Suppressor macrophage treated with lipopolysaccharide for 1 hour (primary cell): ENCODE data around the gene FARP1.

Source experiments
- DNase-seq, 3 donors: peaks; one replicate each; pipeline ENCODE4 v3.0.0-alpha.2; 2020 to 2022

Gene FARP1

DNA sequence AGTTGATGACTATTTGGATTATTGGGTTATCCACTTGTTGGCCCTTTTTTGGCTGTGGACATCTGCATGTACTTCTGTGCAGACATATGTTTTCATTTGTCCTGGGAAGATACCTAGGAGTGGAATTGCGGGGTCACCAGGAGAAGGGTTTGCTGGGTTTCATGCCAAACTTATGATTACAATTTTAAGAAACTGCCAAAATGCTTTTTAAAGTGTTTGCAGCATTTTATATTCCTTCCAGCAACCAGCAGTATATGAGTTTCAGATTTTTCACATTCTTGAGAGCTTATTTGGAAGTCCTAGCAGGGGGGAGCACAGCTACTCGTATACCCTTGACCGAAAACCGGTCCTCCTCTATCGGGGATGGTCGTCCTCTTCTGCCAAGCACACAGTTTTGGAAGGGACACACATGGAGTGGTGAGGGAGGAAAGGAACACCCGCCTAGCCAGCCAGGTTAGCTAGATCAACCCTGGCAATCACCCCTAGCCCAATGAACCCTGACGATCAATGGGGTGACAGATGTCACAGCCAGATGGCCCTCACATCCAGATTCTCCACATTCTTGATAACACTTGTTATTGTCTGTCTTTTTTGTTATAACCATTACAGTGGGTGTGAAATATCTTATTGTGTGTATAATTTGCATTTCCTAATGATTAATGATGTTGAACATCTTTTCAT is 60.9 kb downstream of the FARP1 start:
- no peak for DNase-seq

DNA sequence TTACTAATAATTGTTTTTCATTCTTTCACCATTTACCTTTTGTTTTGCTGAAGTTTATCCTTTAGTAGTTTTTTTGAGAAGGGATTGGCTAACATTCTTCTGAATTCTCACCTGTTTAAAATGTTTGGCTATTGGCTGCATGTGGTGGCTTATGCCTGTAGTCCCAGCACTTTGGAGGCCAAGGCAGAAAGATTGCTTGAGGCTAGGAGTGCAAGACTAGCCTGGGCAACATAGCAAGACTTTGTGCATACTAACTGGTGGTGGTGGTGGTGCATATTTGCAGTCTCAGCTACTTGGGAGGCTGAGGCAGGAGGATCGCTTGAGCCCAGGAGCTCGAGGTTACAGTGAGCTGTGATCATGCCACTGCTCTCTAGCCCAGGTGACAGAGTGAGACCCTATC is 61.7 kb downstream of the FARP1 start:
- no peak for DNase-seq

DNA sequence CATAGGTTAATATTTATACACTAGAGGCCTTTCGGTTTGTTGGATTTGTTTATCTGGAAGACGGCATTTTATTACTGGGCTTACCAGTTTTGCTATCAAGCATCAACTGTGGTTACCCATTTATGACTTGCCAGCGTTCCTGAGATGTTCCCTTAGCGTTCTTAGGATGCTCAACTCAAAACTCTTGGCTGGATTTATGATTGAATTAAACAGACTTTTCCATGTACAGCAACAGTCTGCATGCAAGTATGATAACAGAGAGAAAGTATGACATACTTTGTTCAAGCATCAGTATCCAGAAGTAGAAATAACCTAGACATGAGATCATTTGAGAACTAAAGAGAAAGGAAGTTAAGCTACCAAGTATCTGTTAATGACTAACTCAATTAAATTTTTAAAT is 64.1 kb downstream of the FARP1 start:
- no peak for DNase-seq

DNA sequence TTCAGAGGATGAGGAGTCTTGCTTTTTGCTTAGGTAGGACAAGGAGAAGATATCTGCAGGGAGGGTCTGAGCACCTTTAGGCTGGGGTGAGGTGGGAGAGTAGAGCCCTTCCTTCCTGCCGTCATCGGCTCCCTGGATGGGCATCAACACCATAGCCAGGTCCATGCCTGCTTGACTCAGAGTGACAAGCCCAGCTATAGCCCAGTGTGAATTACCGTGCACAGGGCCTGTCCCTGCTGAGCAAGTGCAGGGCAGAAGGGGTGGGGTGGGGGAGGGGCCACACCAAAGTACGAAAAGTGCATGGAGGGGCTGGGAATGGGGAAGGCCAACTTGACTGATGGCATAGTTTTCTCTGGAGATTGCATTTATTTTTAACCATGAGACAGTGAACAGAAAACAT is 64.5 kb downstream of the FARP1 start:
- no peak for DNase-seq

DNA sequence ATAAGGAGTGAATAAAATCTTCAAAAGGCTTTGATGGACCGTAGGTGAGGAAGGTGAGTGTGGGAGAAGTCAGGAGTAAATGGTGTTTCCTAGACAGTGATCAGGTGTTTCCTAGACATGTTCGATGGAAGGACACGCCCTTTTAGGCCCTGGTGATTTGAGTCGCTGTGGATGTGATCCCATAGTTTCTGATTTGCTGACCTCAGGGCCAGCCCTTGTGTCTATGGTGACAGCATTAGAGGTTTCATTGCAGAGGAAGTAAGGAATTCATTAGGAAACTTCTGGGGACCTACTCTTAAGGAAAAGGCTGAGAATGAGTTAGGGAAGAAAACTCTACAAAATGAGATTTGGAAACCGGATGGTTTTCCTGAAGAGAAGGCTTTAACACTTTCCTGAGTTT is 65.7 kb downstream of the FARP1 start:
- DNase-seq = no peak

DNA sequence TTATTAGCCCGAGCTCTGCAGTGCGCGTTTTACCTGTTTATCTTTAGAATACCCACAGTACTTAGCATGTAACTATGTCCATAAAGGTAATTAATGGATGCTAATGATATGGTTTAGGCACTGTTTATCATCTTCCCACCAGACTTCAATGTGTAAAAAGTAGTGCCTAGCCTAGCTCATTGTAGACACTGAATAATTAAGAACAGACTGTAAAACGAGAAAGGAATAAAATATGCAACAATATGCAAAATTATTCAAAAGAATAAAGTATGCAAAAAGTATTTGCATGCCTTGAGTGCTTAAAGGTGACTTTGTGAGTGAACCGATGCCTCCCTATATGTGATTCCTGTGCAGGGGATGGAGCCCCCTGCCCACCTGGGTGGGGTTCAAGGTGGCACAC is 69.9 kb downstream of the FARP1 start:
- DNase-seq = no peak

DNA sequence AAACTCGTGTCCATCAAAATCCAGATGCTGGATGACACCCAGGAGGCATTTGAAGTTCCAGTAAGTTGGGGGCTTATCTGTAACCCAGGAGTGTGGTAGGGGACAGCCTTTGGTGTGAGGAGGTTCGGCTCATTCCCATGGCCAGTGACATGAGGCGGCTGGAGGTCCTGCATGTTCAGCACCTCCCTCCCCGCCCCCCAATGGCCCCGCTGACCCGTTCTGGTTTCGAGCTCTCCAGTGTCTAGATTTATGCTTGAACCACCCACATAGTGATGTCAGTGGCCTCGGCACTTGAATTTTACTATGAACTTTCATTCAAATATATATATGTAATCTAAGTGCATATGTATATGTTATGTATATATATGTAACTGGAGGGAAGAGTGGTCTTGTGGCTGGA is 70.5 kb downstream of the FARP1 start:
- no peak for DNase-seq

DNA sequence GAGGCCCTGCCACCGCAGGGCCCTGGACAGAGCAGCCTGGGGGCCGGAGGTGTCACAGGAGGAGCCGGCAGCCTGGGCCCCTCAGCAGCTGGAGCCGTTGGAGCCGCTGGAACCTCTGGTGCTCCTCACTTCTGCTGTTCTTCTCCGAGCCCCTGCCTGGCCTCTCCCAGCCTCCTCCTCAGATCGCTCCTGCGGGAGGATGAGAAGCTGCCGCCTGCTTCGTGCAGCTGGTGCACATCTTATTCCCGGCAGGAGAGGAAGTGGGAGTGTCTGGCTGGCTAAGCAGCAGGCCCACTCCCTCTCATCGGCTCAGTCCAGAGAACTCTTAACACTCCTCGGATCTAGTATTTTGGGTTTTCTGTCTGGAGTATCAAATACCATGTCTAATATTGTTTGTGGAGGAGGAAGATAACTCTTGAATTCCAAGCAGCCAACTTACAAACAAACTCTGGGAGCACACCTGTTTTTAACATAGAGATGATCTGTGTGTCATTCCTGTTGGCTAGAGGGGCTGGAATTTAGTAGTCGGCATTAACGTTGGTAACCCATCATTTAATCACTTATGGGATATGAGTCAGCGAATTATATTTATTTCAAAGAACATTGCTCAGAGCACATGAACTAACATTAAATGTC is 71.2 kb downstream of the FARP1 start:
- no peak for DNase-seq

DNA sequence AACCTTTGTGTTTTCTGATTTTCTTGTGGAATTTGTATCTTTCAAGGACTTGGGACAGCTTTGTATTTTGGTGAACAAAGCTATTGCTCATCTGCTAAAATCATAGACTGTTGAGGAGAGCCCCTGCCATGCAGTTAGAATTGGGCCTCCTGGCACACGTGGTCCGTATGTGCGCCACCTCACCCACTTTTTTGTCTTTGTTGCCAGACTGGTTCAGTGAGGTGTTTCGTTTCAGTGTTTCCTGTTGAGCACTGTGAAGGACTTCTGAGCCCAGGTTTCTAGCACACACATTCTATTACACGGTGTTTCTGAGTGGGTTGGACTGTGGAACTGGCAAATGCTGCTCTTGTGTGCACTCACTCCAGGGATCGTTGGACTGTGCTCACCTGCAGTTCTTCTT is 71.8 kb downstream of the FARP1 start:
- no peak for DNase-seq

DNA sequence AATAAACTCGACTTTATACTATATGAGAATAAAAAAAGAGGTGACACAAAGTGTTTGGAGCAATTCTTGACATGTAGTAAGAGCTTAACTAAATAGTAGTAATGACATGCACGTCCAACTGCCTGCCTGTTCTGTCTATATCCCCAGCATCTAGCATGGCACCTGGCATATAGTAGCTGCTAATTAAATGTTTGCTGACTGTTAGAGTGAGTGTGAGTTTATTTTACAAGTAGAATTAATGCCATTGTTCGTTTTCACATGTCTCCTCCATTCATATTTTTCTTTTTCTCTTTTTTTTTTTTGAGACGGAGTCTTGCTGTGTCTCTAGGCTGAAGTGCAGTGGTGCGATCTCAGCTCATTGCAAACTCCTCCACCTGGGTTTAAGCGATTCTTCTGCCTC is 72.6 kb downstream of the FARP1 start:
- no peak for DNase-seq

DNA sequence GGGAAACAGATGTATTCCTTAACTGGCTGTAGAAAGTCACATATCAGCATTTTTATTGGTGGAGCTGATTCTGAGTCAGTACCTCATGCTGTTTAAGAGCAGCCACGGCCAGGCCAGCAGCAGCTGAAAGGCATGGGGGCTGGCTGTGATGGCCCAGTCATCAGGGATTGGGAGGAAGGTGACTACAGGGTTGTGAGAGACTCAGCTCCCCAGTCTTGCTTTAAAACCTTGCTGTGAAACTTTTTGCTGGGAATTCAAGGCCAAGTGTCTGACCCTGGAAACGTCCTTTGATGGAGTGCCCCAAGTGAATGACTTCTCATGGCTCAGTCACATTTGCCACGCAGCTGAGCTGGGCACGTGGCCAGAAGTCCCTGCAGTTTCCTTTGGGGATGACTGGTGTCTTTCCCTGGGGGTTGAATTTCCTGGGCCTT is 73.3 kb downstream of the FARP1 start:
- no peak for DNase-seq

DNA sequence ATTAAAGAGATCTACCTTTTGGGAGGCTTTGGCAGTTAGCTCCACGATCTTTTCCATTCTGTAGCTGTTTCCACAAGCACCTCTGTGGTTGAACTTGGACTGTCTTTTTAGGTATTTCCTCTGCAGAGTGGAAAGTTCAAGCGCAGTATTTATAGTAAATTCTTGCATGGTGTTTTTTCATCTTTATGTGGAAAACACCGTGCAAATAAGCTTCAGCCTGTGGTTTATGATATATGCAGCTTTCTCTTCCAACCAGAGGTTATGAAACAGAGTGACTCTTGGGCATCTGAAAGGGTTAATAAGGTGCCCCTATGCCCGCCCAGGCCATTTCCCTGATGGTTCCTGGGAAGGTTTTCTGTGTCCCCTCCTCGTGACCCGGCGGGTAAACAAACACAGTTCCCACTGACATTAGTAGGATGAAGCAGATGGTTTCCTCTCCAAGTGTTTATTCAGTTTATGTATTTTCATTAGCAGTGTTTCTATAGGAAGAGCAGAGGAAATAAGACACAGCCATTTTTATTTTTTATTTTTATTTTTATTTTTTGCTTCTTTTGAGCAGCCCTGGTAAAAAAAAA is 73.9 kb downstream of the FARP1 start:
- DNase-seq = no peak

DNA sequence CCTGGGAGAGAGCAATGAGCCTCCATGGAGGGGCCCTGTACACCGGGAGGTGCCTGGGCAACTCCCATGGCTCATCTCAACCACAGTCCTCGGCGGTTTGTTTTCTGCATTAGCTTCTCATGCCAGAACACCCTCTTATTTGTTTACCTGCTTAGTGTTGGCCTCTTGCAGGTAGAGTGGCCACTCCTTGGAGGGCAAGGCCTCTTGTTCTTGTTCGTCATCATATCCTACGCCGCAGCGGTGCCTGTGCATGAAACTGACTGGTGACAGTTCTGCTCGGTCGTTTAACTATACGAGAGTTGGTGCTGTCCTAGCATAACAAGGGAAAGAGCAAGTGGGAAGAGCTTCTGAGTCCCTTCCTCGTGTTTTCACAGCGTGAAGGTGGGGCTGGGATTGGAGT is 74.7 kb downstream of the FARP1 start:
- no peak for DNase-seq

DNA sequence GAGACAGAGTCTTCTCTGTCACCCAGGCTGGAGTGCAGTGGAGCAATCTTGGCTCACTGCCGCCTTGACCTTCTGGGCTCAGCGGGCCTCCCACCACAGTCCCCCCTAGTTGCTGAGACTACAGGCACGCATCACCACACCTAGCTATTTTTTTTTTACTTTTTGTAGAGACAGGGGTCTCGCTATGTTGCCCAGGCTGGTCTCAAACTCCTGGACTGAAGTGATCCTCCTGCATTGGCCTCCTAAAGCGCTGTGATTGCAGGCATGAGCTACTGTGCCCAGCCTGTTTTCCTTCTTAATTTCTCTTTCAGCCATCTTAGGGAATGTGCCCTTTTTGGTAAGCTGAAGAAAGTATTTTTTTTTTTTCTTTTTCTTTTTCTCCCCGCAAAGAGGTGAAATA is 76.8 kb downstream of the FARP1 start:
- no peak for DNase-seq

DNA sequence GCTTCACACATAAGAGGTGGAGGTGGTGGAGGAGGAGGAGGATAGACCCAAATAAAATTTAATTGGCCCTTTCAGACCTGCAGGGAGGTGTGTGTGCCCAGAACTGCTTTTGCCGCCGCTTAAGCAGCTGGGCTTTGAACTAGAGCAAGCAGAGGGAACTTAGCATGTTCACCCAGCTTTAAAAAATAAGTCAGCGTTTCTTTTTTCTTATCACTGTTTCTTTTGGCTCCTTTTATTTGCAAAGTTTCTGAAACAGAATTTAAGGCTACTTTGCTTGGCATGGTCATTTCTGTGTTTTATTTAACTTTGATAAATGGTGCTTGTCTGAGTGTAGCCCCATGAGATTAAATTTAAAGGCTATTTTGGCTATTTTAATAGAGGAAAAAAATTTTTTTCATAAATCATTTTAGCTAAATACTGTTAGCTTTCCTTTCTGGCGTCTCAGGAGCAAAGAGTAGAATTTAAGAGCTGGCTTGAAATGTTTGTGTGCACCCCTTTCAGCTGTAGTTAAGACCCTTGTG is 77.4 kb downstream of the FARP1 start:
- DNase-seq = no peak

DNA sequence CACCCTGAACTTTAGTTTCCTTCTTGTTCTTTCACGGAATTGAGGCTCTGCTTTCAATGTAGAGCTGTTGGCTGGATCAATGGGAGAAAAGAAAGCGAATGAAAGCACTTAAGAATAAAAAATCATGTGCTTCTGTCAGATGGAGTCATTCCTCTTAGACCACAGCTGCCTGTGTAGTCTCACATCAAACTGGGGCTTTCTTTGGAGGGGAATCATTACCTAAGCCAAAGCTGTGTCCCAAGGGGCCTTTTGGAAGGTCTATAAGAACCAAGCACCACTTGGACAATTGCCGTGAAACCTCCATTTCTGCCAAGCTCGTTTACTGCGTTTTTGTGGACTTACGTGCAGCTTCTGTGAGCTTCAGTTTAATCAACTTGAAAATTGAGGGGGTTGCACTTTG is 78.3 kb downstream of the FARP1 start:
- DNase-seq = no peak

DNA sequence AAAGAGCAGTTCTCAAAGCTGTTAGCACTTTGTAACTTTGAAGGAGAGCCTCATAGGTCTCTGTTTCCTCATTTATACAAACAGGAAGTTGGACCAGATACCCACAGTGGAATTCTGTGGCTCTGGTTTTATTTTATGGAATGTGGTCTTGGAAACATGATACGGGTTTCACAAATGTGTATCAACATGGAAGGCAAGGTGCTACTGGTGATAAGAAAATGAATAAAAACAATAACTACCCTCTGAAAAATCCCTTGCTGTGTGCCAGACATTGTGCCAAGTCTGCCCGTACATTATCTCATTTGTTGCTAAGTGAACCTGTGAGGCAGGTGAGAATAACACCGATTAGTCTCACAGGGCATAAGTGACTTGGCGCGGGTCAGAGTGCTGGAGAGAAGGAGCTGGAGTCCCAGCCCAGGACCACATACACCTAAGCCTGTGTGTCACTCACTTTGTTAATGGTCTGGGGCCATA is 79.2 kb downstream of the FARP1 start:
- no peak for DNase-seq

DNA sequence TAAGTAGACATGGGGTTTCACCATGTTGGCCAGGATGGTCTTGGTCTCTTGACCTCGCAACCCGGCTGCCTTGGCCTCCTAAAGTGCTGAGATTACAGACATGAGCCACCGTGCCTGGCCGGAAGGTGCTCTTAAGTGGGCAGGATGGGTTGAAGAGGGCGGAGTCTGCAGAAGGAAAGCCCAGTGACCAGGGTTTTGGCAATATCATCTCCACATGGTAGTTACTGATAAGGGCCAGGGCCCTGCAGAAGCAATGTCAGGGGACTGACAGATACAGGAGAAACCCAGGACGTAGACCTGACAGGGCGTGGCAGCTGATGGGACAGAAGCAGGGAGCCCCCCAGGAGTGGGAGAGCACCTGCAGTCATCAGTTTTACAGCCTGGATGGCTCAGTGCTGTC is 79.9 kb downstream of the FARP1 start:
- DNase-seq = no peak

DNA sequence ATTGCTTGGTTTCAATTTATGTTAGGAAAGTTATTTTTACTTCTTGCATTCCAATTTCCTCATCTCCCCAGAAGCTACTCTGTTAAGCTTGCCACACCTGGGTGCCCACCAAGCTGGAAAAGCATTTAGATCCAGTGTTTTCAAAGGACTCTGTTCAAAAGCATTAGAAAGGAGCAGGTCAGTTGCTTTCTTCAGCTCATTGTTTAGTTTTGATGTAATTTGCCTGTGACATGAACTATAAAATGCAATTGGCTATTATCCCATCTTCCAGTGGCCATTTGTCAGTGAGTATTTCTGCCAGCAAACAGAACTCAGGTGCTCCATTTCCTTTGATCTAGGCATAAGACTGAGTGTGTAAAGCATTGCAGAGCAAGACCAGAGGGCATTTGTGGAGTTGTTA is 80.8 kb downstream of the FARP1 start:
- DNase-seq = no peak

DNA sequence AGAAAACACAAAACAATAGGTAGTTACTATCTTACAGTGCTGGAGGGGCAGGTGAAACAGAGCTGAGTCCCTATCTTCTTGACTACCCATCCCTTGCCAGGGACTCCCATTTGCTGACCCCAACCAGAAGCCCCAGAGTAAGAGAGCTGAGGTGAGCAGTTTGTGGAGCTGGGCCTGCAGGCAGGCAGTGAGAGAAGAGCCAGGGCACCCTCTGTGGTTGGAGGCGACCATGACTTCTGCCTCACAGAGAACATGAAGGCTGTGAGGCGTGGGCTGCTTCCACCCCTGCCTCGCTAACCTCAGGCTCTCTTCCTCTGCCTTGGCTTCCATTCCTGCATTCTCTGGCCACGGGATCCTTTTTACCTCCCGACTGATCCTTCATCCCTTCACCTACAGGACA is 81.7 kb downstream of the FARP1 start:
- no peak for DNase-seq

DNA sequence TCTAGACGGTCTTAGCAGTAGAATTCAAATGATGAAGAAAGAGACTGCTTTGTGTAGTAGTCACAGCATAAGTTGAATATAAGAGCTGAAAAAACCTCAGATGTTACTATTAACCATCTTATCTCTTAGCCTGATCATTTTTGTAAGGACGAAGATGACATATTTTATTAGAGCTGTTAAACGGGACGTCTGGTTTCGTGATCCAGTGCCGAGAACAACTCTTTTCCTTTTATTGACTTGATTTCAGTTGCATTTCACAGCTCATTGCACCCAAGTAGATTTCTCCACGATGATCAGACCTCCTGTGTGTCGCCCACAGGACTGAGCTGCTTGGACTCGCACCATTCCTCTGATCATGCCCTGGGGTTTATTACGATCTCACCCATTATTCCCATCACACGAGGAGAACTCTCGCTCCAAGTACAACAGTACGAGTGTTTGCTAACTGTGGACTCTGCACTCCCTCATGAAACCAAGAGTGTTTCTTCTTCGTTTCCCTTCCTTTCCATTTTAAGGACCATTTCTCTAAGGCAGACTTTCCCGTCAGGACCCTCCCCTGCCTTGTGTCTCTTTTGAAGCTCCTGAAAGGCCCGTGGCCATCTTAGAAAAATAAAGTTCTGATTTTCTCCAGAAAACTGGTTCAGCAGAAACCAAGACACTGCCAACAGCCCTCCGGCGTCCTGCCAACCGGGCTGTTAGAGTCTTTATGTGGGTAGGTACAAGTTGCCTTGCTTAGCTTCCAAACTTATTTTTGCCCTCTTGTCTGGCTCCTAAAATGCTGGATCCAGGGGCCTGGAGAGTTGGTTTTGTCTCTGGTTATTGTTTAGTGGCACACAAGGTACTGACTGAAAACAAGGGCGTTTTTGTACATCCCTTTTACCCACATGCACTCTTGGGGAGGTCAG is 82.4 kb downstream of the FARP1 start:
- no peak for DNase-seq

DNA sequence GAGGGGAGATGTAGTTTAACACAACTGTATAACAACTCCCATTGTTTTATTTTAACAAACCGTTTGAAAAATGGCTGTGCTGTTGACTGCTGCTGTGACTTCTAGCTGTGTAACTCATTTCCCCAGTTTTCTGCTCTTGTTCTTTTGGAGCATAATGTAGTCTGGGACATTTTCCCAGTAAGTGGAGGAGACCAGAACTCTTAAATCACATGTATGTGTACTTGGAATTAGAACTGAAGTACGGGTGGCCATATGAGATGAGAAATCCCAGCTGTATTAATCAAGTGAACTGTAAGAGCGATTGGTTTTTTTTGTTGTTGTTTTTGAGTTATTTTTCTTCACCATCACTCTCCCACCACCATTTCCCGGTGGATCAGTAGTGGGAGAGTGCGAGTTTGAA is 83.6 kb downstream of the FARP1 start:
- no peak for DNase-seq

DNA sequence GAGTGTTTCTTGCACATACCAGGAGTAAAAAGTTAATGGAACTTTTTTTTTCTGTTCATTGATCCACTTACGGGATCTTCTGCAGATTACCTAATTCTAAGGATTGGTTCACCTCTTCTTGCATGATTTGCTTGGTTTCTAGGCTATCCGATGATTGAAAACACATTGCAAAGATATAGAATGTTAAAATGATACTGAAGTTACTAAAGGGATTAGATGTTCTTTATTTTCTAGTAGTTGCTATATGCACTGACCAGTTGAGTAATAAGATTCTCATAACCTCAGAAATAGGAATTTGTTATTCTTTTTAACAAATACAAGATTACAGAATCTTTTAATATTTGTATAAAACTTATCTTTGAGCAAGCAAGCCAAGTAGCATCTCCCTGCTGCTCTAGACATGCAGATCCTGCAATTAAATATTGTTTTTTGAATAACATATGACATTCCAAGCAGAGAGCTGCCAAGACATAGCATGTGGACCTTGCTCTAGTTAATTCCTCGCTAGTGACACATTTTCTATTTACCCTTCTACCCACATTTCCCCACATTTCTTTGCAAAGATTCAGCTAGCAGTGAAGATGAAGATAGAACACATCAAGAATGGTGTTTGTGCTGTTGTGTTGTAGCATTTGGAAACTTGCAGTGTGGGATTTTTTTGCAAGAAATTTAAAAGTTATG is 85.9 kb downstream of the FARP1 start:
- no peak for DNase-seq
